A549 (cell line): Measurements from ENCODE around the gene MYO1H.

Experiments used
- CEBPB ChIP-seq, 2 experiments: fragments of >200 bp in 1 of 2; sonication (Bioruptor Twin) in 1 of 2; formaldehyde crosslinking in 1 of 2; IDR thresholded peaks; 2 replicates each; pipeline ENCODE4 v1.6.1; 2012 to 2016
- EP300 ChIP-seq, 2 experiments: fragments of >200 bp; sonication (Bioruptor Twin); formaldehyde crosslinking; IDR thresholded peaks; 2 replicates in 1 of 2; 3 replicates in 1 of 2; pipeline ENCODE4 v1.6.1; 2016 to 2017
- POLR2A ChIP-seq: IDR thresholded peaks from 2 replicates; pipeline ENCODE4 v1.6.1; 2012; ENCODE audit warnings: mild to moderate bottlenecking, low read length
- RCOR1 ChIP-seq: fragments of 150-350 bp; IDR thresholded peaks from 2 replicates; pipeline ENCODE4 v1.6.1; 2014; ENCODE audit warnings: antibody characterized with exemption, low read length, low read depth
- ZNF302 ChIP-seq: fragments of 250-450 bp; sonication (Bioruptor Pico); IDR thresholded peaks from 2 replicates; pipeline ENCODE4 v1.9.0; 2021; ENCODE audit warnings: inconsistent platforms, mild to moderate bottlenecking, moderate library complexity
- TF ChIP-seq, protein P1 (sequence below): fragments of >200 bp; sonication (Bioruptor Twin); formaldehyde crosslinking; IDR thresholded peaks from 3 replicates; pipeline ENCODE4 v1.5.1; 2016

DNA sequence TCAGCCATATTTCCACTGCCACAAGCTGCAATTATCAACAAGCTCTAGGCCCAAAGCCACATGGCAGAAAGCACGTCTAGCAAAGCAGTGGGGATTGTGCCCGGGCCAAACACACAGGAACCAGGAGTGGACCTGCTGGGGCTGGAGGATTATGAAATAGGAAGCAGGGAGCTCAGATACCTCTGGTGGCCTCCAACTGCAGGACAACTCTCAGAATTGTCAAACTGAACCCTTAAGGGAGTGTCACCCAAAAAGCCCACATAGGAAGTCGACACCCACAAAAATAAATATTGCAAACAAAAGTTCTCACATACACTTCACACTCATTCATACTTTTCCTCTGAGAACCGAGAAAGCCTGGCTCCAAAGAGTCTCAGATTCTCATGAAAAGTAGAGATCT is 103.3 kb downstream of the MYO1H start:
- TF ChIP-seq EP300 (IDR thresholded peaks at IDR 0.05) (no peak), CEBPB (IDR thresholded peaks at IDR 0.05) (no peak), POLR2A (no peak), ZNF302 (CRISPR knock-in tag) (no peak), RCOR1 (no peak)
- TF ChIP-seq, protein P1, sequence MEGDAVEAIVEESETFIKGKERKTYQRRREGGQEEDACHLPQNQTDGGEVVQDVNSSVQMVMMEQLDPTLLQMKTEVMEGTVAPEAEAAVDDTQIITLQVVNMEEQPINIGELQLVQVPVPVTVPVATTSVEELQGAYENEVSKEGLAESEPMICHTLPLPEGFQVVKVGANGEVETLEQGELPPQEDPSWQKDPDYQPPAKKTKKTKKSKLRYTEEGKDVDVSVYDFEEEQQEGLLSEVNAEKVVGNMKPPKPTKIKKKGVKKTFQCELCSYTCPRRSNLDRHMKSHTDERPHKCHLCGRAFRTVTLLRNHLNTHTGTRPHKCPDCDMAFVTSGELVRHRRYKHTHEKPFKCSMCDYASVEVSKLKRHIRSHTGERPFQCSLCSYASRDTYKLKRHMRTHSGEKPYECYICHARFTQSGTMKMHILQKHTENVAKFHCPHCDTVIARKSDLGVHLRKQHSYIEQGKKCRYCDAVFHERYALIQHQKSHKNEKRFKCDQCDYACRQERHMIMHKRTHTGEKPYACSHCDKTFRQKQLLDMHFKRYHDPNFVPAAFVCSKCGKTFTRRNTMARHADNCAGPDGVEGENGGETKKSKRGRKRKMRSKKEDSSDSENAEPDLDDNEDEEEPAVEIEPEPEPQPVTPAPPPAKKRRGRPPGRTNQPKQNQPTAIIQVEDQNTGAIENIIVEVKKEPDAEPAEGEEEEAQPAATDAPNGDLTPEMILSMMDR = no peak
